LHCN-M2 (cell line): Measurements from ENCODE around the gene AKT3. TPM values are rescaled to one million over a fixed set of nuclear protein-coding genes. Genes with fewer than 3 reads are reported as not detected.
A peak's percentile ranks its signal among the peaks of the same experiment; 100 is the strongest.

Source experiments
- DNase-seq: peaks from one replicate; pipeline ENCODE4 v3.0.0-alpha.2; 2012; ENCODE audit warnings: low read depth
- total RNA-seq: library from RNA; depleted of rRNA; stranded (reverse); fragments of >200 nt; gene quantifications from 2 replicates; pipeline ENCODE4 v1.2.3, GENCODE V29; 2014

Gene AKT3
- total RNA-seq, 1 experiment from 2014 or later: 12.2 TPM

GRCh38 chr1:243731974-243732625 is 117.9 kb downstream of the AKT3 start:
- peak; percentile 57 for DNase-seq

- no peak for DNase-seq
These were observed 118.6 kb downstream of the AKT3 start for GRCh38 chr1:243731301-243731891.

GRCh38 chr1:243730487-243731150 is 119.4 kb downstream of the AKT3 start:
- DNase-seq: no peak

GRCh38 chr1:243729956-243730355 is 120.1 kb downstream of the AKT3 start:
- no peak for DNase-seq

GRCh38 chr1:243727503-243728203 is 122.4 kb downstream of the AKT3 start:
- DNase-seq: no peak

GRCh38 chr1:243726806-243727502 is 123.1 kb downstream of the AKT3 start:
- DNase-seq: no peak

GRCh38 chr1:243725846-243726245 is 124.2 kb downstream of the AKT3 start:
- DNase-seq: no peak

- DNase-seq: no peak
These were observed 125.0 kb downstream of the AKT3 start for GRCh38 chr1:243725075-243725474.

- DNase-seq: no peak
These were observed 126.5 kb downstream of the AKT3 start for GRCh38 chr1:243723458-243724043.

GRCh38 chr1:243723050-243723449 is 127.0 kb downstream of the AKT3 start:
- DNase-seq: no peak

- DNase-seq: no peak
These were observed 130.6 kb downstream of the AKT3 start for GRCh38 chr1:243719476-243719875.

GRCh38 chr1:243718893-243719292 is 131.2 kb downstream of the AKT3 start:
- peak; percentile 56 for DNase-seq

GRCh38 chr1:243718022-243718421 is 132.0 kb downstream of the AKT3 start:
- DNase-seq: no peak

- DNase-seq: no peak
These were observed 133.1 kb downstream of the AKT3 start for GRCh38 chr1:243716906-243717305.

- peak; percentile 43 for DNase-seq
These were observed 134.8 kb downstream of the AKT3 start for GRCh38 chr1:243715285-243715684.

- DNase-seq: peak; percentile 82
These were observed 136.4 kb downstream of the AKT3 start for GRCh38 chr1:243713470-243714186.

- DNase-seq: peak; percentile 14
These were observed 137.1 kb downstream of the AKT3 start for GRCh38 chr1:243712941-243713340.

GRCh38 chr1:243712242-243712641 is 137.8 kb downstream of the AKT3 start:
- no peak for DNase-seq

GRCh38 chr1:243710467-243710866 is 139.6 kb downstream of the AKT3 start:
- DNase-seq: no peak

- DNase-seq: no peak
These were observed 141.8 kb downstream of the AKT3 start for GRCh38 chr1:243708210-243708609.

- DNase-seq: no peak
These were observed 143.5 kb downstream of the AKT3 start for GRCh38 chr1:243706563-243706962.
